ENCODE results near the gene KIFC1.

KIFC1 gene

GRCh38 chr6:33411632-33412005 lies 20.0 kb downstream of the KIFC1 start:
- peak overlapping the region in 1 of 2 experiments; percentile 86 for H3K4me3 ChIP-seq (ENCODE audit: insufficient read depth in 1 of 2, low read depth in 1 of 2, low read length in 2 of 2)
- no peak overlapping the region for H3K4ac ChIP-seq (ENCODE audit: low read depth in 1 of 2, low read length in 2 of 2)
- no peak overlapping the region for H2BK12ac ChIP-seq (ENCODE audit: low read length in 2 of 2)
- no peak overlapping the region for H4K91ac ChIP-seq (ENCODE audit: low read length)
- no peak overlapping the region for H3K23ac ChIP-seq (ENCODE audit: low read length in 2 of 2)
- H3K18ac ChIP-seq (ENCODE audit: low read depth in 1 of 2, low read length in 2 of 2), result no peak overlapping the region
- no peaks in the 10 kb centered on the region for H3K9me3 ChIP-seq (ENCODE audit: control insufficient read depth, low read length)
- 66% methylated on average over 5 of the region's 6 CpGs for WGBS
- no peak overlapping the region for H2AFZ ChIP-seq (ENCODE audit: low read depth, low read length)
- peak overlapping the region; percentile 12 for H3K27ac ChIP-seq (ENCODE audit: low read length, poor library complexity, severe bottlenecking)
- H4K8ac ChIP-seq (ENCODE audit: low read length), result no peak overlapping the region
- no peak for DNase-seq
- H3K9ac ChIP-seq (ENCODE audit: low read length), result peak overlapping the region; percentile 91
- no peaks in the 10 kb centered on the region for H3K27me3 ChIP-seq (ENCODE audit: control insufficient read depth in 1 of 2, insufficient read depth in 1 of 2, low read length in 2 of 2)
- peaks cover 44 to 46% of the 10 kb centered on the region in 2 experiments for H3K36me3 ChIP-seq (ENCODE audit: control insufficient read depth in 1 of 2, insufficient read depth in 2 of 2, low read depth in 1 of 2, low read length in 2 of 2)
- no peak overlapping the region for H2BK120ac ChIP-seq (ENCODE audit: low read depth, low read length)
- H3K4me2 ChIP-seq (ENCODE audit: low read length, poor library complexity, severe bottlenecking), result peak overlapping the region; percentile 91
- peaks cover 30% of the 10 kb centered on the region for H3K4me1 ChIP-seq (ENCODE audit: control insufficient read depth, insufficient read depth, low read depth, low read length)
- no peak overlapping the region for H2AK5ac ChIP-seq (ENCODE audit: low read length, severe bottlenecking)
- H3K79me1 ChIP-seq (replicated peaks; ENCODE audit: low read length, poor library complexity, severe bottlenecking), result peaks cover 14% of the 10 kb centered on the region
- H2BK5ac ChIP-seq (ENCODE audit: low read depth, low read length, poor library complexity, severe bottlenecking), result no peak overlapping the region
- H3K14ac ChIP-seq (ENCODE audit: low read length in 2 of 2), result no peak overlapping the region
- peak overlapping the region; percentile 82 for H2BK15ac ChIP-seq (ENCODE audit: low read depth, poor library complexity, severe bottlenecking)

- Histone ChIP-seq H2BK12ac (ENCODE audit: low read length in 2 of 2) (peak overlapping the region in 1 of 2 experiments; percentile 6), H4K91ac (ENCODE audit: low read length) (no peak overlapping the region), H3K23ac (ENCODE audit: low read length in 2 of 2) (peak overlapping the region in 1 of 2 experiments; percentile 67), H3K4me3 (ENCODE audit: insufficient read depth in 1 of 2, low read depth in 1 of 2, low read length in 2 of 2) (peak overlapping the region in 1 of 2 experiments; percentile 86), H2AK5ac (ENCODE audit: low read length, severe bottlenecking) (peak overlapping the region; percentile 54), H3K18ac (ENCODE audit: low read depth in 1 of 2, low read length in 2 of 2) (no peak overlapping the region), H3K36me3 (ENCODE audit: control insufficient read depth in 1 of 2, insufficient read depth in 2 of 2, low read depth in 1 of 2, low read length in 2 of 2) (peaks cover 43 to 50% of the 10 kb centered on the region in 2 experiments), H2AFZ (ENCODE audit: low read depth, low read length) (no peak overlapping the region), H3K4me1 (ENCODE audit: control insufficient read depth, insufficient read depth, low read depth, low read length) (peaks cover 31% of the 10 kb centered on the region), H3K4me2 (ENCODE audit: low read length, poor library complexity, severe bottlenecking) (no peak overlapping the region), H3K4ac (ENCODE audit: low read depth in 1 of 2, low read length in 2 of 2) (peak overlapping the region in 1 of 2 experiments; percentile 40), H3K9ac (ENCODE audit: low read length) (peak overlapping the region; percentile 91), H4K8ac (ENCODE audit: low read length) (no peak overlapping the region), H3K27me3 (ENCODE audit: control insufficient read depth in 1 of 2, insufficient read depth in 1 of 2, low read length in 2 of 2) (no peaks in the 10 kb centered on the region), H2BK5ac (ENCODE audit: low read depth, low read length, poor library complexity, severe bottlenecking) (no peak overlapping the region), H3K9me3 (ENCODE audit: control insufficient read depth, low read length) (no peaks in the 10 kb centered on the region), H2BK15ac (ENCODE audit: low read depth, poor library complexity, severe bottlenecking) (no peak overlapping the region), H3K14ac (ENCODE audit: low read length in 2 of 2) (no peak overlapping the region), H3K27ac (ENCODE audit: low read length, poor library complexity, severe bottlenecking) (no peak overlapping the region), H3K79me1 (replicated peaks; ENCODE audit: low read length, poor library complexity, severe bottlenecking) (peaks cover 14% of the 10 kb centered on the region), H2BK120ac (ENCODE audit: low read depth, low read length) (no peak overlapping the region)
- WGBS, result 95% methylated on average over 7 of the region's 10 CpGs
- no peak for DNase-seq
Observed at GRCh38 chr6:33412140-33413009, 20.8 kb downstream of the KIFC1 start.

GRCh38 chr6:33413241-33414120 lies 21.9 kb downstream of the KIFC1 start:
- H3K4me3 ChIP-seq (ENCODE audit: insufficient read depth in 1 of 2, low read depth in 1 of 2, low read length in 2 of 2), result no peak overlapping the region
- no peaks in the 10 kb centered on the region for H3K9me3 ChIP-seq (ENCODE audit: control insufficient read depth, low read length)
- H3K23ac ChIP-seq (ENCODE audit: low read length in 2 of 2), result no peak overlapping the region
- H3K9ac ChIP-seq (ENCODE audit: low read length), result peak overlapping the region; percentile 91
- no peak overlapping the region for H2AK5ac ChIP-seq (ENCODE audit: low read length, severe bottlenecking)
- no peak overlapping the region for H2BK12ac ChIP-seq (ENCODE audit: low read length in 2 of 2)
- no peak overlapping the region for H3K14ac ChIP-seq (ENCODE audit: low read length in 2 of 2)
- H3K4me2 ChIP-seq (ENCODE audit: low read length, poor library complexity, severe bottlenecking), result no peak overlapping the region
- H4K91ac ChIP-seq (ENCODE audit: low read length), result no peak overlapping the region
- H3K18ac ChIP-seq (ENCODE audit: low read depth in 1 of 2, low read length in 2 of 2), result no peak overlapping the region
- peaks cover 43 to 50% of the 10 kb centered on the region in 2 experiments for H3K36me3 ChIP-seq (ENCODE audit: control insufficient read depth in 1 of 2, insufficient read depth in 2 of 2, low read depth in 1 of 2, low read length in 2 of 2)
- no peak for DNase-seq
- no peak overlapping the region for H4K8ac ChIP-seq (ENCODE audit: low read length)
- H3K27me3 ChIP-seq (ENCODE audit: control insufficient read depth in 1 of 2, insufficient read depth in 1 of 2, low read length in 2 of 2), result no peaks in the 10 kb centered on the region
- H2BK15ac ChIP-seq (ENCODE audit: low read depth, poor library complexity, severe bottlenecking), result no peak overlapping the region
- WGBS, result 94% methylated on average over 14 of the region's 14 CpGs
- peaks cover 33% of the 10 kb centered on the region for H3K4me1 ChIP-seq (ENCODE audit: control insufficient read depth, insufficient read depth, low read depth, low read length)
- no peak overlapping the region for H2AFZ ChIP-seq (ENCODE audit: low read depth, low read length)
- H3K4ac ChIP-seq (ENCODE audit: low read depth in 1 of 2, low read length in 2 of 2), result no peak overlapping the region
- H3K79me1 ChIP-seq (replicated peaks; ENCODE audit: low read length, poor library complexity, severe bottlenecking), result peaks cover 14% of the 10 kb centered on the region
- H2BK5ac ChIP-seq (ENCODE audit: low read depth, low read length, poor library complexity, severe bottlenecking), result no peak overlapping the region
- H2BK120ac ChIP-seq (ENCODE audit: low read depth, low read length), result no peak overlapping the region
- no peak overlapping the region for H3K27ac ChIP-seq (ENCODE audit: low read length, poor library complexity, severe bottlenecking)

Data from mesenchymal stem cell (in vitro differentiated cells and primary cell).